HG03442 (cell line): Measurements from ENCODE around the gene TMEM50A.
"Not testable (repeated sequence)": the region's sequence is repeated elsewhere in the genome, so short reads cannot be mapped to it uniquely, and the experiment has no call there.

Experiments
- ATAC-seq: cut with Tn5 transposase; IDR thresholded peaks from one replicate; pipeline ENCODE4 v1.9.1; 2021; ENCODE audit warnings: mild to moderate bottlenecking, moderate library complexity; ENCODE audit not compliant: unreplicated experiment

The TMEM50A gene

DNA sequence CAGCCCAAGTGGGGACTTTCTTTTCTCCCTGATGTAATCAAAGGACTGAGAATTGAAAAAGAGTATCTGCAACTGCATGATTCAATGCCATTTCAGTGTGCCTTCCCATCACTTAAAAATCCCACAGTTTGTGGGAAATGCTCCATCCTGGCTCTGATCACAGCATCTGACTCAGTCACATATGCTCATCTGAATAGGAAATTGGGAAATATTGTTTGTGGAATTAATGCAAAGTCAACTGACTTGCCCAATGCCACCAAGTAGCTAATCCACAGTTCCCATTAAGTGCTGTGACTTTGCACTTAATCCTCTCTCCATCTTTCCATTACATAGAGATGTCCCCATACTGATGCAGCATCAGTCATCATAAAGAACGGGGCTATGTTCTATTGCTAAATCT, 45.0 kb downstream of the TMEM50A start:
- ATAC-seq = not testable (repeated sequence)

DNA sequence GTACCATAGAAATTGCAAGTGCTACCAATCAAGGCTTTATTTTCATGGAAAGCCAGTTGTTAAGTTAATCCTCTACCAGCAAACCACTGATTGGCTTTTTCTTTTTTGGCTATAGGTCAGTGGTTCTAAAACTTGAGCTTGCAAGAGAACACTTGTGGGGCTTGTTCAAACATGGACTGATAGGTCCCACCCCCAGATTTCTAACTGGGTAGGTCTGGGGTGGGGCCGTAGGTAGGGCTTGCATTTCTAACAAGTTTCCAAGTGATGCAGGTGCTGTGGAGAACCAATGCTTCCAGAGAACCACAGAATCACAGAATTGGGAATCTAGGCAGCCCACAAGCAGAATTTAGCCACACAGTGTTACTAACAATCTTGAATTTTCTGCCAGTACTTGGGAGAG, 45.7 kb downstream of the TMEM50A start:
- not testable (repeated sequence) for ATAC-seq

DNA sequence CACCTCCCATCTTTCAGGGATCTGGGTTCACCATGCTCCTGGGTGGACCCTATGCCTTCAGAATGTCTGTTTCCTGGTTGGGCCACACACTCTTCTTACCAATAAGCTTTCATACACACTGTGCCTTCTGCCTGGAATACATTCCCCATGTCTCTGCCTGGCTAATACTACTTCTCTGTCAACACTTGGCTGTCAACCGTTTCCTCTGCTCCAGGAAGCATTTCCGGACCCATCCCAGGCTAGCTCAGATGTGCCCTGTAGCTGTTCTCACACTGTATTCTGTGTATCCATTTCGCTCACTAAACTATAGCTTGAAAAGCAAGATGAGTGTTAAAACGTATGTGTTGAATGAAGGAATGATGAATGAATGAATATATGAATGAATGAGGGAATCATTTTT, 49.0 kb downstream of the TMEM50A start:
- not testable (repeated sequence) for ATAC-seq

DNA sequence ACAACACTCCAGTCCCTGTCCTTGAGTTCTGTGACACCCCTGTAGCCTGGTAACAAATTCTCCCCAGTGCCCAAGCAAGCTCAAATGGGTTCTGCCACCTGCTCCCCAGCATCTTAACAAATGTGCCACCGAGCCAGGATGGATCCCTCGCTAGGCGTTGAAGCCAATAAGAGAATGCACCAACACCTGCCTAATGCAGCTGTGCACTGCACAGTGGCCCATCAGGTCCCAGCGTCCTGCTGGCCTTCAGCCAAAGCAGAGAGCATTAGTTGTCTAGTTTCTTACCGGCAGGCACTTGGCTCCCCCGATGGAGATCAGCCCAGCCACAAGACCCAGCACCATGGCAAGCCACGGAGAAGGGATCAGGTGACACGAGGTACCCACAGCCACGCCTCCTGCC, 50.6 kb downstream of the TMEM50A start:
- ATAC-seq = not testable (repeated sequence)

DNA sequence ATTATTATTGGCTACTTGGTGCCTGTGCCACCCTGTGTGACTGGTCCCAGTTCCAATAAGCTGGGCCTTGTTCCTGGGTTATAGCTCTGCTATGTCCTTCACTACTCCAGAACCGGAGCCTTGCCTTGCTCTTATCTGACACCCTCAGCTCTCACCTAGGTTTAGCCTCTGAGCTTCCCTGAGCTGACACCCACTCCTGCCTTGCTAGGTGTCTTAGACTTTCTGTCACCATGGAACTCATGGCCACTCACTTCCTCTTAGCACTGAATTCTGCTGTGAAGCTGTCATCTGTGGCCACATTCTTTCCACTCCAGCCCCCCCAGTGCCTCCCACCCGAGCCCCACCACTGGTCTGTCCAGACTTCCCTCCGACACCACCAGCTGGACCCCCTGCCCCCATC, 51.6 kb downstream of the TMEM50A start:
- not testable (repeated sequence) for ATAC-seq

DNA sequence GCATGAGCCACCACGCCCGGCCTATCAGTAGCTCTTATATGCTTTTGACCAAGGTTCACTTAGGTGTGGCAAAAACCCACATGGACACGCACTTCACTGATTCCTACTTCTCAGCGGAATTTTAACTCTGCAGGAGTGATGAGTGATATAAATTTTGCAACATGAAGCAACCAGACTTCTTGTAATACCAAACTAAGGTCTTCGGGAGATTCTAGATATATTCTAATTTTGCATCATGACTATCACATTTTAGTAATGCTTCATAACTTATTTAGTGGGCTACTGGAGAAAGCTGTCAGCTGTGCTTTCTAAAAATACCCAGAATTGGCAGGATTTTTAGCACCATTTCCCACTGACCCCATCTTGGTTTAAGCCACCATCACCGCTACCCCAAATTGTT, 54.7 kb downstream of the TMEM50A start:
- ATAC-seq = no peak

DNA sequence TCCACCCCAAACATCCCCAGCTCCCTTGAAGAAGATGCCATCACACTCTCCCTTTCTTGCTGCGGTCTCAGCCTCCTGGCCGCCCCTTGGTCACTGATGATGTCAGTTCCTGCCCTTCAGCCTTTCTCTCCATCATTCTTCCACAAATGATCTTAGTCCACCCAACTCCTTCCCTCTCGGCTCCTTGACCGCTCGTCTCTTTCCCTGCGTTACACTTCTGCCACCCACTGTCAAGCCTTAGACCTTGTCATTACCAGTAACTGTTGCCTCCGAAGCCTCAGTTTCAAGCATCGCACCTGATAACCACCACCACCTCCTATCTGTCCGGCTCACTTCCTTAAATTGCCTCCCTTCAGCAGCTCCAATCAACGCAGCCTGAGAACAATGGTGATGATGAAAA, 59.4 kb downstream of the TMEM50A start:
- ATAC-seq = not testable (repeated sequence)

DNA sequence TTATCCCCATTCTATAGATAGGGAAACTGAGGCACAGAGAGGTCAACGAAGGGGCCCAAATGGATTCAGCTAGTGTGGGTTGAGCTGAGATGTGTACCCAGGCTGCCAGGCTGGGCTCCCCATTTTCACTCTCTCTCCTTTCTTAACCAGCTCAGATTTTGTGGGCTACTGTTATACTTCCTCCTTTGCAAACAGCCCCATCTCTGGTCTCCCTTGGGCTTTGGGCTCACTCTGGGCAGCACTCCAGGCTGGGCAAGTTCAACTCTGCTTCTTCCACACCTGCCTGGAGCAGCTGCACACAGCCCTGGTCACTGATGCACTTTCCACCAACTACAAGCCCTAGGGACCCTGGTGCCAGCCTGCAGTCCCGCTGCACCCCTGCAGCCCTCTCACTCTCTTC, 59.9 kb downstream of the TMEM50A start:
- ATAC-seq = not testable (repeated sequence)

DNA sequence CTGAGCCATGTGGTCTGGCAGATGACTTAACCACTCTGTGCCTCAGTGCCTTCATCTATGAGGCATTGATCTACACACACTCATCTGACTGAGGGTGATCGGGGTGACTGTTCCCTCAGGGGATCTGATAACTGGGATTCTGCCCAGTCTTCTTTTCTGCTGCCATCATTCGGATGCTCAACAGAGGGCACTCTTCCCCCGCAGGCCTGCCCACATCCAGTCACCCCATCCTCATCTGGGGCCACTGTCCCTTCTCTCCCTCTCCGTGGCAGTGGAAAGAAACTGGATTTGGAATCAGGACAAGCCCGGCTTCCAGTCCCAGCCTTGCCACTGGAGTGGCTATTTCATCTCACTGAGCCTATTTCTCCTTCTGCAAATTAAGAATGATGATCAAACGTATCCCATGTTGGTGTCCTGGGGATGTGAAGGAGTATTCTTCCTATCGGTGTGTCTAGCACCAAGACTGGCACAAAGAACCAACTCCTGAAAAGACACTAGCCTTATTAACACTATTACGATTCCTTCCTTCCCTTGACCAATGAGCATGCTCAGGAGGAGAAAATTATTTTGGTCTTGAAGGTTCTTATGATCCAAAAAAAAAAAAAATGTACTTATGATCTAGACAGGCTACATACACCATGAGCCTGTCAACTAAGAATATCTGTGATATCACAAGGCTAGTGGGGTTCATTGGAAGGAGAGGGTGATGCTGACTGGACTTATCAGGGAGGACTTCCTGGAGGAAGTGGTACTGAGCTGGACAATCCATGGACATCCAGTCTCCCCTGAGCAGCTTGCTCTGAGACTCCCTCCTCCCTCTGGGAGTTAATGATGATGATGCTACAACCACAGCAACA, 65.0 kb downstream of the TMEM50A start:
- not testable (repeated sequence) for ATAC-seq

DNA sequence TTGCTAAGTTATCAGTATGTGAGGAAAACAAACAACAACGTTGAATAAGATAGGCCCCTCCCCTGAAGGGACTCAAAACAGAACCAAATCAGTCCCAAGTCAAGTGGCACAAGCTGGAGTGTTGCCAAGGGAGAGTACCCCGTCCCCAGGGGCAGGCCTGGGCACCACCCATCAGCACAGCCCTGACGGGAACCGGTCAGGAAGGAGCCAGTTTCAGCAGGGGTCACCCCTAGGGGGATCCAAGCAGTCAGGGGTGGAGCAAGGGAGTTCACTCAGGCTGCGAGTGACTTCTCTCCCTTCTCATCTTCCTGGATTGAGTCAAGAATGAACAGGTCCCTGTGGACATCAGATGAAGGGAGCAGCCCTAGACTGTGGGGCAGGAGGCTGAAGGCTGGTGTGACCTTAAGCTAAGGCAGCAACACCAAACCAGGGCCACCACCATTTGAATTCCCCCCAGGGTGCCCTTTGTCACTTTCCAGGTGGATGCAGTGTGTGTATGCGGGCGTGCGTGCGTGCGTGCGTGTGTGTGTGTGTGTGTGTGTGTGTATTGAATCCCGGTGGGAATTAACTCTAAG, 67.7 kb downstream of the TMEM50A start:
- ATAC-seq = not testable (repeated sequence)

DNA sequence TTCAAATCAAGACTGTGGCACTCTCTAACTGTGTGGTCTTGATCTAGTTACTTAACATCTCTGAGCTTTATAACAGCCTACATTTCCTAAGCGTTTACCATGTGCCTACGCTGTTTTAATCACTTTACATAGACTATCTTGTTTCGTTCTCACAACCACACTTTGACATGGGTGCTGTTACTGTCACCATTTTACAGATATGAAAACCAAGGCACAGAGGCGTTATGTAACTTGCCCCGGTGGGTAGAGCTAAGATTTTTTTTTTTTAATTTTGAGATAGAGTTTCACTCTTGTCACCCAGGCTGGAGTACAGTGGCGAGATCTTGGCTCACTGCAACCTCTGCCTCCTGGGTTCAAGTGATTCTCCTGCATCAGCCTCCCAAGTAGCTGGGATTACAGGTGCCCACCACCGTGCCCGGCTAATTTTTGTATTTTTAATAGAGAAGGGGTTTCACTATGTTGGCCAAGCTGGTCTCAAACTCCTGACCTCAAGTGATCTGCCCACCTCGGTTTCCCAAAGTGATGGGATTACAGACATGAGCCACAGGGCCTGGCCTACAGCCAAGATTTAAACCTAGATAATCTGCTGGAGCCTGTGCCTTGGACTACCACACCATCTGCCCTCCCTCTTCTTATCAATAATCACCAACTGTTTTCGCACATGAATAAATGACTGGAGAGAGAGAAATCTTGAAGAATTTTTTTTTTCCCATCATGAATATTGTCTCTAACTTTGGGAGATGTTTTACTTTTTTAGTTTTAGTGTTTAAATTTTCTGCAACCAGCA, 71.7 kb downstream of the TMEM50A start:
- ATAC-seq = not testable (repeated sequence)
